ENCODE data around the gene COL12A1. TPM values are rescaled to one million over a fixed set of nuclear protein-coding genes. Genes with fewer than 3 reads are reported as not detected.

Gene COL12A1
- total and polyA plus RNA-seq, 9 of the 15 experiments (the other 6 are each of a cell fraction or from before 2014, with no cell fraction given): 0.11 TPM; not detected in 8

DNA sequence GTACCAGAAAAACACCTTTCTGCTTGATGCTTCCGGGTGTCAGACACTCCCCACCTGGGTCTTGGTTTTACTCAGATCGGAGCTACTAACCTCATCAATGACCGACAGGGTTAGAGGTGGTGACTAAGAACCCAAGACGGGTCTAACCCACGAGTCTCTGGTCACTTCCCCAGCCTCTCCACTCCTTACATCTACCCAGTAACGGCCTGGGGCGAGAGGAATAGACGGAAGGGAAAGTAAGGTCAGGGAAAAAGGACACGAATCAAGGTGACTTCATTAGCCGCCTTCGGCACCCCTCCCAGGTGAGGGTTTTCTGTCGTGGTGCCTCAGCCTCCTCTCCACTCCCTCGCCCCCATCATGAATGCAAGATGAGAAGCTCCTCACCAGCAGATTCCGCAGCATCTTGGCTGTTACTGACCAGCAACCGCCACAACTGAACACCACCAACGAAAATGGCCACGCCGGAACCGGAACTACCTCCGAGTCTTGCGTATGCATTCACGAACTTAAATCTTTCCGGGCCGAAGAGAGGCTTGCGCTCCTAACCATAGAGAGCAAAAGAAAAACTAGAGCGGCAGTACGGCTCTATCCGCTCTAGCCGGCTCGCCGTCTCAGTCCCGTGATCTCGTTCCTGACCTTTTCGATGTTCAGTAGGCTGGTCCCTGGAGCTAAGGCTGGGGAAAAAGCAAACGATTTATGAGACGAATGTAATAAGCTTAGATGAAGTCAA is 37.6 kb upstream of the COL12A1 start, which contains the start of gene COX7A2 (continued):
- TF ChIP-seq TOE1 (IDR thresholded peaks at IDR 0.05; ENCODE audit: borderline replicate concordance): peak; percentile 88
- TF ChIP-seq TOE1 (CRISPR knock-in tag; IDR thresholded peaks at IDR 0.05; ENCODE audit: borderline replicate concordance, low read depth): no peak
- TF ChIP-seq, protein P1, sequence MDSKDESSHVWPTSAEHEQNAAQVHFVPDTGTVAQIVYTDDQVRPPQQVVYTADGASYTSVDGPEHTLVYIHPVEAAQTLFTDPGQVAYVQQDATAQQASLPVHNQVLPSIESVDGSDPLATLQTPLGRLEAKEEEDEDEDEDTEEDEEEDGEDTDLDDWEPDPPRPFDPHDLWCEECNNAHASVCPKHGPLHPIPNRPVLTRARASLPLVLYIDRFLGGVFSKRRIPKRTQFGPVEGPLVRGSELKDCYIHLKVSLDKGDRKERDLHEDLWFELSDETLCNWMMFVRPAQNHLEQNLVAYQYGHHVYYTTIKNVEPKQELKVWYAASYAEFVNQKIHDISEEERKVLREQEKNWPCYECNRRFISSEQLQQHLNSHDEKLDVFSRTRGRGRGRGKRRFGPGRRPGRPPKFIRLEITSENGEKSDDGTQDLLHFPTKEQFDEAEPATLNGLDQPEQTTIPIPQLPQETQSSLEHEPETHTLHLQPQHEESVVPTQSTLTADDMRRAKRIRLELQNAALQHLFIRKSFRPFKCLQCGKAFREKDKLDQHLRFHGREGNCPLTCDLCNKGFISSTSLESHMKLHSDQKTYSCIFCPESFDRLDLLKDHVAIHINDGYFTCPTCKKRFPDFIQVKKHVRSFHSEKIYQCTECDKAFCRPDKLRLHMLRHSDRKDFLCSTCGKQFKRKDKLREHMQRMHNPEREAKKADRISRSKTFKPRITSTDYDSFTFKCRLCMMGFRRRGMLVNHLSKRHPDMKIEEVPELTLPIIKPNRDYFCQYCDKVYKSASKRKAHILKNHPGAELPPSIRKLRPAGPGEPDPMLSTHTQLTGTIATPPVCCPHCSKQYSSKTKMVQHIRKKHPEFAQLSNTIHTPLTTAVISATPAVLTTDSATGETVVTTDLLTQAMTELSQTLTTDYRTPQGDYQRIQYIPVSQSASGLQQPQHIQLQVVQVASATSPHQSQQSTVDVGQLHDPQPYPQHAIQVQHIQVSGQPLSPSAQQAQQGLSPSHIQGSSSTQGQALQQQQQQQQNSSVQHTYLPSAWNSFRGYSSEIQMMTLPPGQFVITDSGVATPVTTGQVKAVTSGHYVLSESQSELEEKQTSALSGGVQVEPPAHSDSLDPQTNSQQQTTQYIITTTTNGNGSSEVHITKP (IDR thresholded peaks at IDR 0.05; ENCODE audit: partially characterized antibody): peak; percentile 52
- peak; percentile 25; the same call in 1 of the 2 replicates for TF ChIP-seq ZNF766 (CRISPR knock-in tag; conservative IDR thresholded peaks at IDR 0.05)
- no peak for TF ChIP-seq HMGN3 (IDR thresholded peaks at IDR 0.05; ENCODE audit: borderline replicate concordance, extremely low read depth, insufficient read length, low read depth, low read length)
- peak; percentile 75; the same call in 1 of the 2 replicates for TF ChIP-seq MBD2 (IDR thresholded peaks at IDR 0.05; ENCODE audit: borderline replicate concordance, low read depth)
- TF ChIP-seq, protein P2, sequence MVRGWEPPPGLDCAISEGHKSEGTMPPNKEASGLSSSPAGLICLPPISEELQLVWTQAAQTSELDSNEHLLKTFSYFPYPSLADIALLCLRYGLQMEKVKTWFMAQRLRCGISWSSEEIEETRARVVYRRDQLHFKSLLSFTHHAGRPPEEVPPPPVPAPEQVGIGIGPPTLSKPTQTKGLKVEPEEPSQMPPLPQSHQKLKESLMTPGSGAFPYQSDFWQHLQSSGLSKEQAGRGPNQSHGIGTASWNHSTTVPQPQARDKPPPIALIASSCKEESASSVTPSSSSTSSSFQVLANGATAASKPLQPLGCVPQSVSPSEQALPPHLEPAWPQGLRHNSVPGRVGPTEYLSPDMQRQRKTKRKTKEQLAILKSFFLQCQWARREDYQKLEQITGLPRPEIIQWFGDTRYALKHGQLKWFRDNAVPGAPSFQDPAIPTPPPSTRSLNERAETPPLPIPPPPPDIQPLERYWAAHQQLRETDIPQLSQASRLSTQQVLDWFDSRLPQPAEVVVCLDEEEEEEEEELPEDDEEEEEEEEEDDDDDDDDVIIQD (CRISPR knock-in tag; IDR thresholded peaks at IDR 0.05): no peak
- TF ChIP-seq, protein P3, sequence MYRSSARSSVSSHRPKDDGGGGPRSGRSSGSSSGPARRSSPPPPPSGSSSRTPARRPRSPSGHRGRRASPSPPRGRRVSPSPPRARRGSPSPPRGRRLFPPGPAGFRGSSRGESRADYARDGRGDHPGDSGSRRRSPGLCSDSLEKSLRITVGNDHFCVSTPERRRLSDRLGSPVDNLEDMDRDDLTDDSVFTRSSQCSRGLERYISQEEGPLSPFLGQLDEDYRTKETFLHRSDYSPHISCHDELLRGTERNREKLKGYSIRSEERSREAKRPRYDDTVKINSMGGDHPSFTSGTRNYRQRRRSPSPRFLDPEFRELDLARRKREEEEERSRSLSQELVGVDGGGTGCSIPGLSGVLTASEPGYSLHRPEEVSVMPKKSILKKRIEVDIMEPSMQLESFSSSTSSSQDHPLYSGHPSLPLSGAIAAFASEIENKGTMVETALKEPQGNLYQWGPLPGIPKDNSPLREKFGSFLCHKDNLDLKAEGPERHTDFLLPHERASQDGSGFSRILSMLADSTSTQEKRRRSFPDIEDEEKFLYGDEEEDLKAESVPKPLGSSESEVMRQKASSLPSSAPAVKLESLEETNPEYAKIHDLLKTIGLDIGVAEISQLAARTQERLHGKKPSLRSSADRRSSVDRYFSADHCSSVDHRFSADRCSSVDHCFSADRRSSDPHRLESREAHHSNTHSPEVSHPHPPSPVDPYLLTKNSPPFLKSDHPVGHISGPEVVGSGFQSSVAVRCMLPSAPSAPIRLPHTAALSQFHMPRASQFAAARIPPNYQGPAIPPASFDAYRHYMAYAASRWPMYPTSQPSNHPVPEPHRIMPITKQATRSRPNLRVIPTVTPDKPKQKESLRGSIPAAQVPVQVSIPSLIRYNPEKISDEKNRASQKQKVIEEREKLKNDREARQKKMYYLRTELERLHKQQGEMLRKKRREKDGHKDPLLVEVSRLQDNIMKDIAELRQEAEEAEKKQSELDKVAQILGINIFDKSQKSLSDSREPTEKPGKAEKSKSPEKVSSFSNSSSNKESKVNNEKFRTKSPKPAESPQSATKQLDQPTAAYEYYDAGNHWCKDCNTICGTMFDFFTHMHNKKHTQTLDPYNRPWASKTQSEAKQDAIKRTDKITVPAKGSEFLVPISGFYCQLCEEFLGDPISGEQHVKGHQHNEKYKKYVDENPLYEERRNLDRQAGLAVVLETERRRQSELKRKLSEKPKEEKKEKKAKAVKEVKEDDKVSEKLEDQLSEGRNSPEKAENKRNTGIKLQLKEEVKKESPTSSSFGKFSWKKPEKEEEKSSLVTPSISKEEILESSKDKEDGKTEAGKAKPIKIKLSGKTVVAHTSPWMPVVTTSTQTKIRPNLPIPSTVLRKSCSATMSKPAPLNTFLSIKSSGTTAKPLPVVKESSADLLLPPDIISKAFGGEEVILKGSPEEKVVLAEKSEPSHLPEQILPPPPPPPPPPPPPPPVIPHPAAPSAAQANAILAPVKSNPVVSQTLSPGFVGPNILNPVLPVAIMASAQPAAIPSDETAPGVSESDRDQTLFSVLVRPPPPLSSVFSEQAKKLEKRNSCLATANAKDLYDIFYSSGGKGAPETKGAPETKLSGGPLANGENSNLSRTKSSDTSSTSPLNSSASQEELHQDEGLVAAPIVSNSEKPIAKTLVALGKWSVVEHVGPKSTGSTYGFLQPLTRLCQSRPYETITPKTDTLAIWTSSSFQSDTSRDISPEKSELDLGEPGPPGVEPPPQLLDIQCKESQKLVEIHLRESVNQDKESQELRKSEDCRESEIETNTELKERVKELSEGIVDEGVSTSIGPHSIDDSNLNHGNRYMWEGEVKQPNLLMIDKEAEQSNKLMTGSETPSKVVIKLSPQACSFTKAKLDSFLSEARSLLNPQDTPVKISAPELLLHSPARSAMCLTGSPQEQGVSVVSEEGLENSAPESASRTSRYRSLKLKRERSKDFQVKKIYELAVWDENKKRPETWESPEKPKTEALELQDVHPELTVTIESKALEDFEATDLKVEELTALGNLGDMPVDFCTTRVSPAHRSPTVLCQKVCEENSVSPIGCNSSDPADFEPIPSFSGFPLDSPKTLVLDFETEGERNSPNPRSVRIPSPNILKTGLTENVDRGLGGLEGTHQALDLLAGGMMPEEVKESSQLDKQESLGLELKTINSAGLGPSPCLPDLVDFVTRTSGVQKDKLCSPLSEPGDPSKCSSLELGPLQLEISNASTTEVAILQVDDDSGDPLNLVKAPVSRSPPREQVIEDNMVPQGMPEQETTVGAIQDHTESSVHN (IDR thresholded peaks at IDR 0.05; ENCODE audit: borderline replicate concordance in 1 of 2, low read depth in 1 of 2): peak in 1 of 2 experiments; percentile 28; a peak in 1 of 4 replicates
- TF ChIP-seq ELF1 (tag; IDR thresholded peaks at IDR 0.05): peak; percentile 88
- peak; percentile 75 for TF ChIP-seq DIDO1 (tag; IDR thresholded peaks at IDR 0.05; ENCODE audit: low read depth)

Measured in K562 (cell line).